Uterus (tissue), 2 donors: ENCODE data around the gene GBGT1.

Experiments used
- POLR2A ChIP-seq, 2 donors: fragments of 450-650 bp; IDR thresholded peaks; one replicate each; pipeline ENCODE4 v1.6.1; 2016; ENCODE audit warnings: antibody characterized with exemption in 2 of 2, mild to moderate bottlenecking in 1 of 2, moderate library complexity in 1 of 2
- TF ChIP-seq, protein P1 (sequence below), 4 experiments: fragments of 200-600 bp in 2 of 4; fragments of 450-650 bp in 2 of 4; sonication (generic) in 2 of 4; IDR thresholded peaks; one replicate each; pipeline ENCODE4 v1.5.1; 2016 to 2019; ENCODE audit warnings: antibody characterized with exemption in 4 of 4, mild to moderate bottlenecking in 2 of 4, moderate library complexity in 1 of 4

DNA sequence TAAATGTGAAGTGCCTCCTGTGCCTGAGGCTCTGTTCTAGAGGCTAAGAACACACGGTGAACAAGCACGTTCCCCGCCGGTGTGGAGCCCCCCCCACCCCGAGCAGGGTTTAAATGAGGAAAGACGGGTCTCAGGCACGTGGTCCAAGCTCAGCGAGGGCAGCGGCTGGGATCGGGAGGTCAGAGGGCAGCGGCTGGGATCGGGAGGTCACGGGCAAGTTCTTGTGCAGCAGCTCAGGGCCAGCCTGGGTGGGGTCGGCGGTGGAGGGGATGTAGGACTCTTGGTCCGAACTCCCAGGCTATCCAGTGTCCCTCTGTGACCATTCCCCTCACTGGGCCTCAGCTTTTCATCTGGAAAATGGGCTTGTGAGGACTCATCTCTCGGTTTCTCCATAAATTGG is 2.7 kb upstream of the GBGT1 start:
- TF ChIP-seq POLR2A (IDR thresholded peaks at IDR 0.05) = no peak
- TF ChIP-seq, protein P1, sequence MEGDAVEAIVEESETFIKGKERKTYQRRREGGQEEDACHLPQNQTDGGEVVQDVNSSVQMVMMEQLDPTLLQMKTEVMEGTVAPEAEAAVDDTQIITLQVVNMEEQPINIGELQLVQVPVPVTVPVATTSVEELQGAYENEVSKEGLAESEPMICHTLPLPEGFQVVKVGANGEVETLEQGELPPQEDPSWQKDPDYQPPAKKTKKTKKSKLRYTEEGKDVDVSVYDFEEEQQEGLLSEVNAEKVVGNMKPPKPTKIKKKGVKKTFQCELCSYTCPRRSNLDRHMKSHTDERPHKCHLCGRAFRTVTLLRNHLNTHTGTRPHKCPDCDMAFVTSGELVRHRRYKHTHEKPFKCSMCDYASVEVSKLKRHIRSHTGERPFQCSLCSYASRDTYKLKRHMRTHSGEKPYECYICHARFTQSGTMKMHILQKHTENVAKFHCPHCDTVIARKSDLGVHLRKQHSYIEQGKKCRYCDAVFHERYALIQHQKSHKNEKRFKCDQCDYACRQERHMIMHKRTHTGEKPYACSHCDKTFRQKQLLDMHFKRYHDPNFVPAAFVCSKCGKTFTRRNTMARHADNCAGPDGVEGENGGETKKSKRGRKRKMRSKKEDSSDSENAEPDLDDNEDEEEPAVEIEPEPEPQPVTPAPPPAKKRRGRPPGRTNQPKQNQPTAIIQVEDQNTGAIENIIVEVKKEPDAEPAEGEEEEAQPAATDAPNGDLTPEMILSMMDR (IDR thresholded peaks at IDR 0.05) = no peak
